Measurements from ENCODE around the gene COA4.

The COA4 gene

GRCh38 chr11:73878771-73879170 lies 2.1 kb upstream of the COA4 start:
- no peak overlapping the region for H3K27ac ChIP-seq
- no peak for TF ChIP-seq CTCF (IDR thresholded peaks at IDR 0.05)
- TF ChIP-seq ZFX (IDR thresholded peaks at IDR 0.05; ENCODE audit: borderline replicate concordance): no peak

- H3K27ac ChIP-seq: peak overlapping the region; percentile 99
Measured at GRCh38 chr11:73875840-73876239, 806 bp downstream of the COA4 start.

GRCh38 chr11:73875380-73875779 lies 1.3 kb downstream of the COA4 start:
- H3K27ac ChIP-seq: peak overlapping the region; percentile 99
- TF ChIP-seq ZFX (IDR thresholded peaks at IDR 0.05; ENCODE audit: borderline replicate concordance) (no peak), CTCF (IDR thresholded peaks at IDR 0.05) (no peak)

More at GRCh38 chr11:73875840-73876239, 806 bp downstream of the COA4 start:
- TF ChIP-seq ZFX (IDR thresholded peaks at IDR 0.05; ENCODE audit: borderline replicate concordance) (no peak), CTCF (IDR thresholded peaks at IDR 0.05) (no peak)

GRCh38 chr11:73872749-73873357 lies 3.8 kb downstream of the COA4 start:
- no peak overlapping the region for H3K27ac ChIP-seq
- TF ChIP-seq CTCF (IDR thresholded peaks at IDR 0.05): no peak
- TF ChIP-seq ZFX (IDR thresholded peaks at IDR 0.05; ENCODE audit: borderline replicate concordance): no peak

GRCh38 chr11:73870261-73870660 lies 6.4 kb downstream of the COA4 start:
- peak overlapping the region; percentile 66 for H3K27ac ChIP-seq
- TF ChIP-seq ZFX (IDR thresholded peaks at IDR 0.05; ENCODE audit: borderline replicate concordance): no peak
- no peak for TF ChIP-seq CTCF (IDR thresholded peaks at IDR 0.05)

GRCh38 chr11:73869332-73869949 lies 7.2 kb downstream of the COA4 start:
- H3K27ac ChIP-seq: peak overlapping the region; percentile 66
- TF ChIP-seq ZFX (IDR thresholded peaks at IDR 0.05; ENCODE audit: borderline replicate concordance) (no peak), CTCF (IDR thresholded peaks at IDR 0.05) (no peak)

GRCh38 chr11:73866586-73866996 lies 10.1 kb downstream of the COA4 start:
- peak overlapping the region; percentile 8; the same call in 1 of the 2 replicates for H3K27ac ChIP-seq
- TF ChIP-seq ZFX (IDR thresholded peaks at IDR 0.05; ENCODE audit: borderline replicate concordance) (no peak), CTCF (IDR thresholded peaks at IDR 0.05) (no peak)

Measured in 22Rv1 (cell line).